Globus pallidus (tissue), 1 donor: Measurements from ENCODE around the gene PRM2.

Experiments
- DNase-seq: peaks from one replicate; pipeline ENCODE4 v3.0.0-alpha.2; 2015; ENCODE audit warnings: low spot score

Gene PRM2

DNA sequence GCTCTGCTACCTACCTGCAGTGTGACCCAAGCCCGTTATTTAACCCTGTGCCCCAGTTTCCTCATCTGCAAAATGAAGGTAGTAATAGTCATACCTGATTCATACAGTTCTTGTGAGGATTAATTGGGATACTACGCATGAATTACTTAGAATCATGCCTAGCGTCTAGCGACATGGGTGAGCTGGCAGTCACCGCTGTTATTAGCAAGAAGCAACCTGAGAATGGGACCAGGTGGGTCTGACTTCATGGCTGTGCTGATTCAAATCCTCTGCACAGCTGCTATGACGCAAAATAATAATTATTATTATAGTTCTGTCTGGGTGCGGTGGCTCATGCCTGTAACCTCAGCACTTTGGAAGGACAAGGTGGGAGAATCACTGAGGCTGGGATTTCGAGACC, 28.1 kb downstream of the PRM2 start:
- DNase-seq, result no peak

DNA sequence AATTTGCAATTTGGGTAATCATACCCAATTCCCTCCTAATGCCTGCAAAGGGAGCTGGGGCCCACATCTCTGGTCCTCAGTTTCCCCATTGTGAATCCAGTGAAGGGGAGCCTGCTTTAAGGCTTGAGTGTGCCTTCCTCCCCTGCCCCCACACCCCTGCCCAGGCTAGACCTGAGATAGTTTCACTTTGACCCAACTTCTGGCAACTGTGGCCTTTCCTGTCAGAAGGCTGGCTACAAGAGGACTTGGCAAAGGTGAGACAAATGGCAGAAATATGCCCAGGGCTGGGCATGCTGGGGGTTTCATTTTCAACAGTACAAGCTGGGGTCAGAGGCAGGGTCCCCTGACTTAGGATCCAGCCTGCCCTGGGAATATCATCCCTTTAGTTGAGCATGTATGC, 30.3 kb downstream of the PRM2 start:
- no peak for DNase-seq

DNA sequence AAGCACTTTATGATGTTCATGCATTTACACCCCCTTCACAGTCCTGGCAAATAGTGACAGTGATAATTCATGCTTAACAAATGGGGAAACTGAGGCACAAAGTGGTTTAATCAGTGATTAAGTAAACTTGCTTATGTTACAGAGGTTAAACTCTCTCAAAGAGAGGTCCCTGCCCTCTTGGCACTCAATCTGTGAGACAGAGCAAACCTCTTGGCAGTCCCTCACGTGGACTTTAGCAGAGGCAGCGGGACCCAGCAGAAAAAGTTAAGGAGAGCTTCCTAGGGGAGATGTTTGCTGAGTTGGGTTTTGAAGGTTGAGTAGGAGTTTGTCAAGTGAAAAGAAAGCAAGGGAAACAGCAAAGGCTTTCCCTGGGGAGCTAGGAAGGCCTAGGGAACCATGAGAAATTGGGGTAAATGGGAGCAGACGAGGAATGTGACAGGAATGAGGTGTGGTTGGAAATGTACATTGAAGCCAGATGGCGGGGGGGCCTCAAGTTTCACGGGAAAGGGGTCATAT, 31.0 kb downstream of the PRM2 start:
- DNase-seq, result no peak

DNA sequence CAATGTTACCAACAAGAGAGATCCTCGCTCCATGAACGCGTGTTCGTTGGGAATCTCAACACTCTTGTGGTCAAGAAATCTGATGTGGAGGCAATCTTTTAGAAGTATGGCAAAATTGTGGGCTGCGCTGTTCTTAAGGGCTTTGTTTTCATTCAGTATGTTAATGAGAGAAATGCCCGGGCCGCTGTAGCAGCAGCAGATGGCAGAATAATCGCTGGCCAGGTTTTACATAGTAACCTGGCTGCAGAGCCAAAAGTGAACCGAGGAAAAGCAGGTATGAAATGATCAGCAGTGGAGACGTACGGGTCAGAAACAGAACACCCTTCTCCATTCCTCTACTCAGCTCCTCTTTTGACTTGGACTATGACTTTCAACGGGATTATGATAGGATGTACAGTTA, 33.6 kb downstream of the PRM2 start:
- DNase-seq, result no peak

DNA sequence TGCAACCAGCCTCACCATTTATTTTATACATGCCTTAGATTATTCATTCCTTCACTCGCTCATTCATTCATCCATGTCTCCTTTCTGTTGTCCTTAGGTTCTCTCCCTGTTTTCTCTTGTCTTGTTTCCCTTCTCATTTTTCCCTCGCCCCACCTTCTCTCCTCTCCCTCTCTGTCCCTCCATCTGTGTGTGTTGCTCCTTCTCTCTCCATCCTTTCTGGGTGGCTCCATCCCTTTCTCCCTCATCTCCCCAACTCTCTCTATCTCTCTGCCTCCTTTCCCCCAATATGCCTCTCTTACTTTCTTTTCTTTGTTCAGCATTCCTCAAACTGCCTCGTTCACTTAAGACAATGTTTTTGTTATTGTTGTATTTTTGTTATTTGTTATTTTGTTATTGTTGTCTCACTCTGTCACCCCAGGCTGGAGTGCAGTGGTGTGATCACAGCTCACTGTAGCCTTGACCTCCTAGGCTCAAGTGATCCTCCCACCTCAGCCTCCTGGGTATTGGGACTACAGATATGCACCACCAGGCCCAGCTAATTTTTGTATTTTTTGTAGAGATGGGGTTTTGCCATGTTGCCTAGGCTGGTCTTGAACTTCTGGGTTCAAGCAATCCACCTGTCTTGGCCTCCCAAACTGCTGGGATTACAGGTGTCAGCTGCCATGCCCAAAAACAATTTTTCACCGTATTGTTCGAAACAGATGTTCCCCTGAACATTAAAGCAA, 34.6 kb downstream of the PRM2 start:
- DNase-seq, result no peak

DNA sequence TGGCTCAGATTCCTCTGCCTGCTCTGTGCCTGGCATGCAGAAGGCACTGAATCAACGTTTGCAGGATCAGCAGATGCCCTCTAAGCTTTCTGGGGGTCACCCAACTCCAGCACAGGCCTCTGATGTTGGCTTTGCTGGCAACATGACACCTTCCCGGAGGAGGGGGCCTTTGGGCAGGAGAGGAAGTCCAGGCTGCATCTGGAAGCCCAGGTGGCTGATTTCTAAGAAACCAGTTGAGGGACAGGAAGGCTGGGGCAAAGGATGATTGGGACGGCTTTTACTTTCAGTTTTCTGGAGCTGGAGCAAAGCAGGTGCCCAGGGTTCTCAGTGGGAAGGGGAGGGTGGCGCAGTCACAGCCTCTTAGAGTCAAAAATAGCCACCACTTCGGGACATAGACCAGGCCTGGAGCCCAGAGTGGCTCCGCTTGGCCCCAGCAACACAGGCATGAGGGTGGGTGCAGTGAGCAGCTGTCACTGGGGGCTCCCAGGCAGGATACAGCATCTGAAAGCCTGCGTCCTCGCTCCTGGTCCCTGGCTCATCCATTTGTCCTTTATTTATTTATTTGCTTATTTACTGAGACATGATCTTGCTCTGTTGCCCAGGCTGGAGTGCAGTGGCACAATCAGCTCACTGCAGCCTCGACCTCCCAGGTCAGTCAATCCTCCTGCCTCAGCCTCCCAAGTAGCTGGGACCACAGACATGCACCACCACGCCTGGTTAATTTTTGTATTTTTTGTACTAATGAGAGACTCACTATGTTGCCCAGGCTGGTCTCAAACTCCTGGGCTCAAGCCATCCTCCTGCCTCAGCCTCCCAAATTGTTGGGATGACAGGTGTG, 35.4 kb downstream of the PRM2 start:
- DNase-seq, result no peak

DNA sequence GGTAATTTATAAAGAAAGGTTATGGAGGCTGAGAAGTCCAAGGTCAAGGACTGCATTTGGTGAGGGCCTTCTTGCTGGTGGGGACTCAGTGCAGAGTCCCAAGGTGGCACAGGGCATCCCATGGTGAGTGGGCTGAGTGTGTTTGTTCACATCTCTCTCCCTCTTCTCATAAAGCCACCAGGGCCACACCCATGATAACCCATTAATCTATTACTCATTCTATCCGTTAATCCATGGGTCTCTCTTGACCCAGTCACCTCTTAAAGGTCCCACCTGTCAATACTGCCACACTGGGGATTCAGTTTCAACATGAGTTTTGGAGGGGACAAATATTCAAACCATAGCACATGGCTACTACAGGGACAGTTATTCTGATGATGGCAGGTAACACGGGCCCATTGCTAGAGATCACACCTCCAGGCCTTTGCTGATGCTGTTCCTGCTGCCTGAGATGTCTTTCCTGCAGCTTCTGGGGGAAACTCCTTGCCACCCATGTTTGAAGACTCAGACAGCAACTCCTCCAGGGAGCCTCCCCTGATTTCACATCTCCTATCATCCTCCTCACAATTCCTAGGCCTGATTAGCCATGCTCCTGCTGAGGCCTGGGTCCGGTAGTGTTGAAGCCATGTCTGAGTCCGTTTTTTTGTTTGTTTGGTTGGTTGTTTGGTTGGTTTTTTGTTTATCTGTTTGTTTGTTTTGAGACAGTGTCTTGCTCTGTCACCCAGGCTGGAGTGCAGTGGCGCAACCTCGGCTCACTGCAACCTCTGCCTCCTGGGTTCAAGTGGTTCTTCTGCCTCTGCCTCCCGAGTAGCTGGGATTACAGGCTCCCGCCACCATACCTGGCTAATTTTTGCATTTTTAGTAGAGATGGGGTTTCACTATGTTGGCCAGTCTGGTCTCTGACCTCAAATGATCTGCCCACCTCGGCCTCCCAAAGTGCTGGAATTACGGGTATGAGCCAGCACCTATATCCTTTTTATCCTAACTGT, 36.3 kb downstream of the PRM2 start:
- no peak for DNase-seq

DNA sequence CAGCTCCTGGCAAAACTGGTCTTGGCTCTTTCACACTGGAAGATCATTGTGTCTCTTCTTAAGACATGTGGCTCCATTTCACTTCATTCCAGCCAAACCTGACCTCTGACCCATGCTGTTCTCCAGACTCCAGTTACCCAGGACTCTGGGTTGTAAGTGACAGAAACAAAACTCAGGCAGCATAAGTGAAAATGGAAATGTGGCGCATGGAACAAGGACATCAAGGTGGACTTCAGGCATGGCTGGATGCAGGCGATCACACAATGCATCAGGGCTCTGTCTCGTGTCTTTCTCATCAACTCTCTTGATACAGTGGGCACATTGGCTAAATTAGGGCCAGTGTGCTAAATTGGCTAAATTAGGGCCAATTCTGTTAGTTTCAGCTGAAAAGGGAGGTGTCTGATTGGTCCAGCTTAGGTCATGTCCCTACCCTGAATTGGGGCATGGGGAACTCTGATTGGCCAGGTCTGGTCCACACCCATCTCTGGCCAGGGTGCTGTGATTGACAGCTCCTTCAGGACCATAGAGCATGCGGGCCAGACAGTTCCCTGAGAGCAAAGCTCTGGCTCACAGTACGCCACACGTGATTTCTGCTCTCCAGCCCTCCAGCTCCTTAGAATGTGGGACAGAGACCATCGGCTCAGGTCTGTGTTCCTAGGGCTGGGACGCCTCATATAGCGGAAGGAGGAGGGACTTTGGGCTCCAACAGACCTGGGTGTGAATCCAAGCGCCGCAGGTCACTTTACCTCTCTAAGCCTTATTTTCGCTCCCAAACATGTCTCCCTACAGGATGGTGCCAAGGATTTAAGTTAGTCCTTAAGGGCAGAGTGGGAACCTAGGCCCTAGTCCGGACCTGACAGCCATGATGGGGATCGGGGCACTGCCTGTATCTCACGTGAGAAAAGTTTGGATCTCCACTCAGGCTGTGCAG, 37.7 kb downstream of the PRM2 start:
- no peak for DNase-seq

DNA sequence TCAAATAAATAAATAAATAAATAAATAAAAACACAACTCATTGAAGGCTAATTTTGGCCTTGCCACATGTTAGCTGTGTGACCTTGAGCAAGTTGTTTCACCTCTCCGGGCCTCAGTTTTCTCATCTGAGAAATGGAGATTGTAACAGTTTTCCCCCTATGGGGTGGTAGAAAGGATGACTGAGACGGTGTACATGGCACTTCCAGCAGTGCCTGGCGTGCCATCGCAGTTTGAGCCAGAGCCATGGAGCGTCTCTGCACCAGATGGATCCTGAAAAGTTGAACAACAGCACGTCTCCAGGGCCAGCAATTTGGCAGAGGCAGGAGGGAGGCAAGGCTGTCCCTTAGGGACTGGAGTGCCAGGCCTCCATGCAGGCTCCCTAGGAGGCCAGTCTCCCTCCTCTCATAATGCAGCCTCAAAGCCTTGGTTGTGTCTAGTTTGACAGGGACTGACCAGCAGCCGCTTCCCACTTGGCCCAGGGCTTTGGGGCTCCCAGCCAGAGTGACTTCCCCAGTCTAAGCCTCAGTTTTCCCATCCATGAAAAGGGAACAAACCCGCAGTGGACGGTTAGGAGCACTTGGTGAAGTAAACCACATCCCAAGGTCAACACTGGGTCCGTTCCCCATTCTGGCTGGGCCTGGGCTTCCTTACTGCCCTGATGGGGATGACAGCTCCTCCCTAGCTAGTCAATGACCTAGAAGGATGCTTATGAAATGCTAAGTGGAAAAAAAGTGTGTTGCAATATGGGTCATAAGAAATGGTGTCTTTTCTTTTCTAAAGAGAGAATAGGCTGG, 39.6 kb downstream of the PRM2 start:
- no peak for DNase-seq

DNA sequence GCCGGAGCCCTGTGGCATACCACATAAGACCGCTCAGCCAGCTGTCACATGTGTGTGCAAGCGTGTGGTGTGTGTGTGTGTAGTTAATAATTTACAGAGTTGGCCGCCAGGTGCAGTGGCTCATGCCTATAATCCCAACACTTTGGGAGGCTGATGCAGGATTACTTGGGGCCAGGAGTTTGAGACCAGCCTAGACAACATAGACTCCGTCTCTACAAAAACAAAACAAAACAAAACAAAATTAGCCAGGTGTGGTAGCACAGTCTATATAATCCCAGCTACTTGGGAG, 40.6 kb downstream of the PRM2 start:
- no peak for DNase-seq

DNA sequence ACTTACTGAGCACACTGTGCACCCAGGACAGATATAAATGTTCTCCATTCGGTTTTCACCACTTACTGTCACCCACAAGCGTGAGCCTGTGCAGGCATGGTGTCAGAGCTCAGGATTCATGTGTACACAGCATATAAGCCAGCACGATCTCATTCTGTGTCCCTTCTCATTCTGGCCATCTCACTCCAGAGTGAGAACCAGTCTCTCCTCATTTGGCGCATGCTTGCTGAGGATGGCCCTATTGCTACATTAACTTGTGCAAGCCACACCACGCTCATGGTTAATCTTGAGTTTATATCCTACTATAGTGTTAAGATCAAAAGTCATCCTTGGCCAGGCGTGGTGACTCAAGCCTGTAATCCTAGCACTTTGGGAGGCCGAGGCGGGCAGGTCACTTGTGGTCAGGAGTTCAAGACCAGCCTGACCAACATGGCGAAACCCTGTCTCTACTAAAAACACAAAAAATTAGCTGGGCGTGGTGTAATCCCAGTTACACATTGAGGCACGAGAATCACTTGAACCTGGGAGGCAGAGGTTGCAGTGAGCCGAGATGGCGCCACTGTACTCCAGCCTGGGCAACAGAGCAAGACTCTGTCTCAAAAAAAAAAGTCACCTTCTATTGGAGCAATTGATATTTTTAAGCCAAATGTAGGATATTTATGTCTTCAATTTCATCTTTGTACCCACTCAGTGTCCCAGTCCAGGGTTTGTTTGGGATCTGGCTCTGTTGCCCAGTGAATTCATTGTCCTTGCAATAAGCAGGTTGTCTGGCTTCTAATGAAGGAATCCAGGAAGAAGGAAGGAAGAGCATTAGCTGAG, 41.2 kb downstream of the PRM2 start:
- DNase-seq, result no peak

DNA sequence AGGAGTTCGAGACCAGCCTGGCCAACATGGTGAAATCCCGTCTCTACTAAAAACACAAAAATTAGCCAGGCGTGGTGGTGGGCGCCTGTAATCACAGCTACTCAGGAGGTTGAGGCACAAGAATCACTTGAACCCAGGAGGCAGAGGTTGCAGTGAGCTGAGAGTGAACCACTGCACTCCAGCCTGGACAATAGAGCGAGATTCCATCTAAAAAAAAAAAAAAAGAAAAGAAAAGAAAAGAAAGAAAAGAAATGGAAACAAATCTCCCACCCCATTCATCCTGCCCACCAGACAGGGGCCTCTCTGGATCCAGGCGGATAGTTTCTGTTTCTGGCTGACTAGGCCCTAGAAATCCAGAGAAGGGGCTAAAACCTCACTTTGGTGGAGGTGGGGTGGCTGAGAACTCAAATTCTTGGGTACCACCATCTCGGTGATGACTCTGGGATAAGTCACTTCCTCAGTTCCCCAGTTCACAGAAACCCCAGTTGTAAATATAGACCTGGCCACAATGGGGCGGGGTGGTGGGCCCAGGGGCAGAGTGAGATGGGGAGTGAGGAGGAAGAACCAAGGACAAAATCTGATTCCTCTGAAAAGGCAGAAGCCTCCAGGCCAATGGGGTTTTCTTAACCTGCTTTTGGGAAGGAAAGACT, 42.4 kb downstream of the PRM2 start:
- no peak for DNase-seq

DNA sequence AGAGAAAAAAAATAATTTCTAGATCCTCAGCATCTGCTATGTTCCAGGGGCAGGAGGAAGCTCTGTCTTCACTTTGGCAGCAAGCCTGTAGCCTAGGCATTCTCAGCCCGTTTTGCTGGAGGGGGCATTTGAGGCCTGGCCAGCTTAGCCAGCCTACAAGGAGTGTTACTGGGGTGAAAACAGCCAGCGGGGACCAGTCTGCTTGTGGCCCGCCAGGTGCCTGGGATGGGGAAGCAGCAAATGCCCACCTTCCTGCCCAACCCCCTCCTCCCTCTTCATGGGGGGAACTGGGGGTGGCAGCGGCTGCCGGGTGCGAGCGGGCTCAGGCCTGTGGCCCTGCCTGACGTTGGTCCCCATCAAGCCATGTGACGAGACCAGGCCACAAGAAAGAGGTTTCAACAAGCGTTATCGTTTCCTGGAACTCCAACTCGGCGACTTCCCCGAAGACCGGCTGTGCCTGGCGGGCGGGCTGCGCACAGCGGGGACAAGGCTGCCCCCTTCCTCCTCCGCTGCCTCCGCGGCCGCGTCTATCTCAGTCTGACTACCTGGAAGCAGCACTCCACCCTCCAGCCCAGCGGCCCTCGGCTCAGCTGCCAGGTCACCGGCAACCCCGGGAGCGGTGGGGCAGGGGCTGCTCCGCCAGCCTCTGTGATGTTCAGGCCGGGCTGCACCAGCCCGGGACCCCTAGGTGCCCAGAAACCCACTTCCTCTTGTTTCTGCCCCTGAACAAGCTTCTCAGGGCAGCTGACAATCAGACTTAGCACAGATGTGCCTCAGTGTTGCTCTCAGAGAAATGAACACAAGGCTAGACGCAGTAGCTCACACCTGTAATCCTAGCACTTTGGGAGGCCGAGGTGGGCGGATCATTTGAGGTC, 43.2 kb downstream of the PRM2 start:
- no peak for DNase-seq

DNA sequence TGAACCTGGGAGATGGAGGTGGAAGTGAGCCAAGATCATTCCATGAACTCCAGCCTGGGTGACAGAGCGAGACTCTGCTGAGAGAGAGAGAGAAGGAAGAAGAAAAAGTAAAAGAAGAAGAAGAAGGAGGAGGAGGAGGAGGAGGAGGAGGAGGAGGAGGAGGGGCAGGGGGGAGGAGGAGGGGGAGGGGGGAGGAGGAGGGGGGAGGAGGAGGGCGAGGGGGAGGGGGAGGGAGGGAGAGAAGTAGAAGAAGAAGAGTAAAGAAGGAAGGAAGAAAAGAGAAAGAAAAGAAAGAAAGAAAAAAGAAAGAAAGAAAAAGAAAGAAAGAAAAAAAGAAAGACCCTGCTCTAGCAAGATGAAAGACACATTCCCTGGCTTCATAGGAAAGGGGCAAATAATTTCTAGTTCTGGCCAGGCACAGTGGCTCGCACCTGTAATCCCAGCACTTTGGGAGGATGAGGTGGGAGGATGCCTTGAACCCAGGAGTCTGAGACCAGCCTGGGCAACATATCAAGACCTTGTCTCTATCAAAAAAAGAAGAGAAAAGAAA, 43.9 kb downstream of the PRM2 start:
- DNase-seq, result no peak

DNA sequence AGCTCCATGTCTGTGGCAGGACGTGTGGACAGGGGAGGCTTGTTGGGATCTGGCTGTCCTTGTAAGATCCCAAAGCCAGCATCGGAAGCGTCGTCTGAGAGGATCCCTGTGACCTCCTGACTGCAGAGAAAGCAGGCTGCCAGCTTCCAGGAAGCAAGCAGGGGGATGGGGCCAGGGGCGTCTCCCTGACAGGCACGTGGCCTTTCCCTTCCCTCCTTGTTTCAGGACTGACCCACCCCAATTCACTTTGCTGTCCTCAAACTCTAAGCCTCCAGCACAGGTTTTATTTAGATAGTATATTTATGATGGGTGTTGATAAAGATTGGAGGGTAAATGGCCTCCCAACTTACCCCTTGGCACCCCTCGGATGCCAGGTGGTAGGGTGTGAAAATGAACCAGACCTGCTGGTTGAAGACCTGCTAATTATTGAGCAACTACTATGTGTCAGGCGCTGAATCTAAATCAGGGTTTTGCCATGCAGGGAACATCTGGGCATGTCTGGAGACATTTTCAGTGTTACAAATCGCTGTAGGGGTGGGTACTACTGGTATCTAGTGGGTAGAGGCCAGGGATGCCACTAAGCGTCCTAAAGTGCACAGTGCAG, 44.8 kb downstream of the PRM2 start:
- DNase-seq, result no peak

DNA sequence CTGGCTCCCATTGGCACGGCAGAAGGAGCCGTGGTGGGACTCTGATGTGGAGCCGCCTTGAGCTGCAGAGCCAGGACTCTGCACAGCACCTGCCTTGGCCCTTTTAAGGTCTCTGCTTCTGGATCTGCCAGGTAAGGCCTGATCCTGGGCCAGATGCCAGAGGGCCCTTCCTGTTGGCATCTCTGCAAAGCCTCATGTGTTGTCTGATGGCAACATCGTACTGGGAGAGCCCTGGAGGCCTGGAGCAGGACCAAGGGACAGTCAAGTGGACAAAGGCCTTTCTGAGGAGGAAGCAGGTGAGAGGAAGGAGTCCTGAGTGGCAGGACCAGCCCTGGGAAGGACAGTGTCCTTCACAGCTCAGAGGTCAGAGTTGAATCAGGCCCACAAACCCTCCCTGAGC, 46.4 kb downstream of the PRM2 start:
- DNase-seq, result no peak

DNA sequence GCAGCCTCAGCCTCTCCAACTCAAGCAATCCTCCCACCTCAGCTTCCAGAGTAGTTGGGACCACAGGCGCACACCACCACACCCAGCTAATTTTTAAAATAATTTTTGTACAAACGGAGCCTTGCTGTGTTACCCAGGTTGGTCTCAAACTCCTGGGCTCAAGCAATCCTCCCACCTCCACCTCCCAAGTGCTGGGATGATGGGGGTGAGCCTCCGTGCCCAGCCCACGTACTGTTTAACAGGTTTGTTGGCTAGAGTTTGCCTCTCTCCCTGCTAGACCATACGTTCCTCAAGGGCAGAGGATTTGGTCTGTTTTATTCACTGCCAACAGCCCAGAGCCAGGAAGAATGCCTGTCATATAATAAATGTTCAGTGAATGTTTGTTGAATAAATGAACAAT, 46.8 kb downstream of the PRM2 start:
- DNase-seq, result no peak
